Neural cell (in vitro differentiated cells): ENCODE results near the gene ORM1. TPM values are rescaled to one million over a fixed set of nuclear protein-coding genes. Genes with fewer than 3 reads are reported as not detected.
"Not testable (repeated sequence)": the region's sequence is repeated elsewhere in the genome, so short reads cannot be mapped to it uniquely, and the experiment has no call there.

Source experiments
- H2AFZ ChIP-seq: fragments of 200-600, 300-800 bp; sonication (generic), shearing (Covaris generic); 2 replicates; pipeline ENCODE4 v1.6.0; 2014; ENCODE audit warnings: low read depth, mild to moderate bottlenecking, antibody characterized with exemption, low read length, moderate library complexity
- H3F3A ChIP-seq: fragments of 200-600 bp; shearing (Covaris generic); 2 replicates; pipeline ENCODE4 v1.6.1; 2016; ENCODE audit warnings: mild to moderate bottlenecking, moderate library complexity, mixed read lengths, antibody characterized with exemption, low read length; ENCODE audit not compliant: insufficient read depth, poor library complexity, severe bottlenecking
- H3K27ac ChIP-seq: fragments of 200-600, 300-800 bp; sonication (generic), shearing (Covaris generic); 2 replicates; pipeline ENCODE4 v1.5.1; 2014; ENCODE audit warnings: mild to moderate bottlenecking, low read length, moderate library complexity
- H3K27me3 ChIP-seq: fragments of 300-800, 200-600 bp; sonication (generic), shearing (Covaris generic); 2 replicates; pipeline ENCODE4 v1.6.0; 2014; ENCODE audit warnings: mild to moderate bottlenecking, low read depth, low read length, moderate library complexity; ENCODE audit not compliant: insufficient read depth
- H3K36me3 ChIP-seq: fragments of 300-800, 200-600 bp; sonication (generic), shearing (Covaris generic); 2 replicates; pipeline ENCODE4 v1.5.1; 2014; ENCODE audit warnings: mild to moderate bottlenecking, antibody characterized with exemption, low read length, moderate library complexity; ENCODE audit not compliant: insufficient read depth
- H3K4me2 ChIP-seq: fragments of 300-800, 200-600 bp; sonication (generic), shearing (Covaris generic); 2 replicates; pipeline ENCODE4 v1.6.0; 2014; ENCODE audit warnings: mild to moderate bottlenecking, low read length
- H3K4me3 ChIP-seq: fragments of 300-800, 200-600 bp; sonication (generic), shearing (Covaris generic); 2 replicates; pipeline ENCODE4 v1.5.1; 2014; ENCODE audit warnings: mild to moderate bottlenecking, low read length, moderate library complexity
- H3K79me2 ChIP-seq: fragments of 200-600 bp; shearing (Covaris generic); replicated peaks from 2 replicates; pipeline ENCODE4 v1.6.0; 2014; ENCODE audit warnings: mild to moderate bottlenecking, low read length, moderate library complexity; ENCODE audit not compliant: insufficient read depth
- H3K9ac ChIP-seq: fragments of 300-800, 200-600 bp; sonication (generic), shearing (Covaris generic); 2 replicates; pipeline ENCODE4 v1.6.1; 2016; ENCODE audit warnings: mild to moderate bottlenecking, low read length, mixed read lengths
- H3K9me2 ChIP-seq: fragments of 200-600 bp; shearing (Covaris generic); 2 replicates; pipeline ENCODE4 v1.6.1; 2016; ENCODE audit warnings: mild to moderate bottlenecking, low read length, mixed read lengths; ENCODE audit not compliant: insufficient read depth
- H3K9me3 ChIP-seq: fragments of 200-600, 300-800 bp; sonication (generic), shearing (Covaris generic); 2 replicates; pipeline ENCODE4 v1.6.1; 2016; ENCODE audit warnings: mild to moderate bottlenecking, mixed run types, low read length, moderate library complexity, mixed read lengths
- H4K20me1 ChIP-seq: fragments of 200-600 bp; shearing (Covaris generic); 2 replicates; pipeline ENCODE4 v1.6.1; 2016; ENCODE audit warnings: mild to moderate bottlenecking, mixed run types; ENCODE audit not compliant: insufficient read depth
- EP300 ChIP-seq: fragments of 450-650 bp; conservative IDR thresholded peaks from 2 replicates; pipeline ENCODE4 v1.6.1; 2014; ENCODE audit warnings: antibody characterized with exemption, mild to moderate bottlenecking, moderate library complexity; ENCODE audit not compliant: poor library complexity, severe bottlenecking
- EZH2 ChIP-seq: fragments of 200-600, 300-800 bp; shearing (Covaris generic), sonication (generic); IDR thresholded peaks from 2 replicates; pipeline ENCODE4 v1.6.1; 2014; ENCODE audit warnings: antibody characterized with exemption, low read length, borderline replicate concordance, mild to moderate bottlenecking; ENCODE audit not compliant: insufficient read depth, poor library complexity, severe bottlenecking
- MXI1 ChIP-seq: fragments of 450-650 bp; conservative IDR thresholded peaks from 2 replicates; pipeline ENCODE4 v1.6.1; 2014; ENCODE audit warnings: antibody characterized with exemption, mild to moderate bottlenecking; ENCODE audit not compliant: poor library complexity, severe bottlenecking
- POLR2AphosphoS5 ChIP-seq: IDR thresholded peaks from 2 replicates; pipeline ENCODE4 v1.6.1; 2012
- RAD21 ChIP-seq: fragments of 450-650 bp; conservative IDR thresholded peaks from 2 replicates; pipeline ENCODE4 v1.6.1; 2014; ENCODE audit warnings: antibody characterized with exemption, mild to moderate bottlenecking, moderate library complexity
- SMC3 ChIP-seq: fragments of 450-650 bp; conservative IDR thresholded peaks from 2 replicates; pipeline ENCODE4 v1.6.1; 2014; ENCODE audit warnings: antibody characterized with exemption, mild to moderate bottlenecking, moderate library complexity; ENCODE audit not compliant: poor library complexity
- TAF1 ChIP-seq: IDR thresholded peaks from 2 replicates; pipeline ENCODE4 v1.6.1; 2012; ENCODE audit warnings: low read depth
- polyA plus RNA-seq: library from polyadenylated mRNA; depleted of rRNA; stranded (reverse); fragments of >200 nt; gene quantifications from 2 replicates; pipeline ENCODE4 v1.2.3, GENCODE V29; 2014
- TF ChIP-seq, protein P1 (sequence below): fragments of 450-650 bp; IDR thresholded peaks from 2 replicates; pipeline ENCODE4 v1.5.1; 2014; ENCODE audit warnings: antibody characterized with exemption, mild to moderate bottlenecking, moderate library complexity; ENCODE audit not compliant: poor library complexity, severe bottlenecking
- TF ChIP-seq, protein P2 (sequence below): IDR thresholded peaks from 2 replicates; pipeline ENCODE4 v1.6.1; 2012; ENCODE audit warnings: borderline replicate concordance

Gene ORM1
- polyA plus RNA-seq, 1 donor from 2014 or later = not detected

DNA sequence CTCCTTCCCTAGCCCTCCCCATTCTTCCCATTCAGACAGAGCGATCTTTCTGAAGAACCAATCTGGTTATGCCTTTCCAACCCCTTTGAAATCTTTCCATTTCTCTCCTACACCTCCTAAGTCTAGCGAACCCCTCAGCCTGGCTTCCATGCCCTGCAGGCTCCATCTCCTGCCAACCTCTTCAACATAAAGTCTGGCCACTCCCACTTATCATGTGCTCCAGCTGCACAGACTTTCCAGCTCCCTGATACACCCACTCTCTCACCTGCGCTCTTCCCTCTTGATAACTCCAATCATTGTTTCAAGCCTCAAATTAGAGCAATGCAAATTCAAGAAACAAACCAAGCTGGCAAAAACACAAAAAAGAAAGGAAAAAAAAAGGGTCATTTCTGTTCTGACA lies 3.8 kb upstream of the ORM1 start:
- Histone ChIP-seq H3K9me3 (no peaks in the 10 kb centered on the region), H3K79me2 (no peaks in the 10 kb centered on the region), H3K27ac (no peak overlapping the region), H3K9me2 (no peaks in the 10 kb centered on the region), H4K20me1 (no peaks in the 10 kb centered on the region), H3F3A (no peaks in the 10 kb centered on the region), H3K27me3 (no peaks in the 10 kb centered on the region), H3K36me3 (no peaks in the 10 kb centered on the region), H2AFZ (no peak overlapping the region), H3K4me3 (no peak overlapping the region), H3K9ac (no peak overlapping the region), H3K4me2 (no peak overlapping the region)
- no peak for TF ChIP-seq MXI1
- TF ChIP-seq, protein P1, sequence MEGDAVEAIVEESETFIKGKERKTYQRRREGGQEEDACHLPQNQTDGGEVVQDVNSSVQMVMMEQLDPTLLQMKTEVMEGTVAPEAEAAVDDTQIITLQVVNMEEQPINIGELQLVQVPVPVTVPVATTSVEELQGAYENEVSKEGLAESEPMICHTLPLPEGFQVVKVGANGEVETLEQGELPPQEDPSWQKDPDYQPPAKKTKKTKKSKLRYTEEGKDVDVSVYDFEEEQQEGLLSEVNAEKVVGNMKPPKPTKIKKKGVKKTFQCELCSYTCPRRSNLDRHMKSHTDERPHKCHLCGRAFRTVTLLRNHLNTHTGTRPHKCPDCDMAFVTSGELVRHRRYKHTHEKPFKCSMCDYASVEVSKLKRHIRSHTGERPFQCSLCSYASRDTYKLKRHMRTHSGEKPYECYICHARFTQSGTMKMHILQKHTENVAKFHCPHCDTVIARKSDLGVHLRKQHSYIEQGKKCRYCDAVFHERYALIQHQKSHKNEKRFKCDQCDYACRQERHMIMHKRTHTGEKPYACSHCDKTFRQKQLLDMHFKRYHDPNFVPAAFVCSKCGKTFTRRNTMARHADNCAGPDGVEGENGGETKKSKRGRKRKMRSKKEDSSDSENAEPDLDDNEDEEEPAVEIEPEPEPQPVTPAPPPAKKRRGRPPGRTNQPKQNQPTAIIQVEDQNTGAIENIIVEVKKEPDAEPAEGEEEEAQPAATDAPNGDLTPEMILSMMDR = no peak
- TF ChIP-seq SMC3 = no peak
- TF ChIP-seq POLR2AphosphoS5 = no peak
- TF ChIP-seq, protein P2, sequence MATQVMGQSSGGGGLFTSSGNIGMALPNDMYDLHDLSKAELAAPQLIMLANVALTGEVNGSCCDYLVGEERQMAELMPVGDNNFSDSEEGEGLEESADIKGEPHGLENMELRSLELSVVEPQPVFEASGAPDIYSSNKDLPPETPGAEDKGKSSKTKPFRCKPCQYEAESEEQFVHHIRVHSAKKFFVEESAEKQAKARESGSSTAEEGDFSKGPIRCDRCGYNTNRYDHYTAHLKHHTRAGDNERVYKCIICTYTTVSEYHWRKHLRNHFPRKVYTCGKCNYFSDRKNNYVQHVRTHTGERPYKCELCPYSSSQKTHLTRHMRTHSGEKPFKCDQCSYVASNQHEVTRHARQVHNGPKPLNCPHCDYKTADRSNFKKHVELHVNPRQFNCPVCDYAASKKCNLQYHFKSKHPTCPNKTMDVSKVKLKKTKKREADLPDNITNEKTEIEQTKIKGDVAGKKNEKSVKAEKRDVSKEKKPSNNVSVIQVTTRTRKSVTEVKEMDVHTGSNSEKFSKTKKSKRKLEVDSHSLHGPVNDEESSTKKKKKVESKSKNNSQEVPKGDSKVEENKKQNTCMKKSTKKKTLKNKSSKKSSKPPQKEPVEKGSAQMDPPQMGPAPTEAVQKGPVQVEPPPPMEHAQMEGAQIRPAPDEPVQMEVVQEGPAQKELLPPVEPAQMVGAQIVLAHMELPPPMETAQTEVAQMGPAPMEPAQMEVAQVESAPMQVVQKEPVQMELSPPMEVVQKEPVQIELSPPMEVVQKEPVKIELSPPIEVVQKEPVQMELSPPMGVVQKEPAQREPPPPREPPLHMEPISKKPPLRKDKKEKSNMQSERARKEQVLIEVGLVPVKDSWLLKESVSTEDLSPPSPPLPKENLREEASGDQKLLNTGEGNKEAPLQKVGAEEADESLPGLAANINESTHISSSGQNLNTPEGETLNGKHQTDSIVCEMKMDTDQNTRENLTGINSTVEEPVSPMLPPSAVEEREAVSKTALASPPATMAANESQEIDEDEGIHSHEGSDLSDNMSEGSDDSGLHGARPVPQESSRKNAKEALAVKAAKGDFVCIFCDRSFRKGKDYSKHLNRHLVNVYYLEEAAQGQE = no peak
- no peak for TF ChIP-seq RAD21
- no peak for TF ChIP-seq TAF1
- no peak for TF ChIP-seq EP300
- no peak for TF ChIP-seq EZH2

DNA sequence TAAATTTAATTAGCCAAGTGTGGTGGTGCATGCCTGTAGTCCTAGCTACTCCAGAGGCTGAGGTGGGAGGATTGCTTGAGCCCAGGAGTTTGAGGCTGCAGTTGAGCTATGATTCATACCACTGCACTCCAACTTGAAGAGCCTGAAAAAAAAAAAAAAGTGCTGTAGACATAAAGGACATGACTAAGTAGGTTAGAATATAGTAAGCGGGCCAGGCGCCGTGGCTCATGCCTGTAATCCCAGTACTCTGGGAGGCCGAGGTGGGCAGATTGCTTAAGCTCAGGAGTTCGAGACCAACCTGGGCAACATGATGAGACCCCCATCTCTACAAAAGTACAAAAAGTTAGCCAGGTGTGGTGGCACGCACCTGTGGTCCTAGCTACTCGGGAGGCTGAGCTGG lies 2.2 kb upstream of the ORM1 start:
- not testable (repeated sequence) for H3K27me3 ChIP-seq, H4K20me1 ChIP-seq, H3K9ac ChIP-seq, H3K9me2 ChIP-seq, H3K4me2 ChIP-seq, H3K36me3 ChIP-seq, H3K9me3 ChIP-seq, H2AFZ ChIP-seq, H3K79me2 ChIP-seq, H3K4me3 ChIP-seq, H3F3A ChIP-seq, H3K27ac ChIP-seq

DNA sequence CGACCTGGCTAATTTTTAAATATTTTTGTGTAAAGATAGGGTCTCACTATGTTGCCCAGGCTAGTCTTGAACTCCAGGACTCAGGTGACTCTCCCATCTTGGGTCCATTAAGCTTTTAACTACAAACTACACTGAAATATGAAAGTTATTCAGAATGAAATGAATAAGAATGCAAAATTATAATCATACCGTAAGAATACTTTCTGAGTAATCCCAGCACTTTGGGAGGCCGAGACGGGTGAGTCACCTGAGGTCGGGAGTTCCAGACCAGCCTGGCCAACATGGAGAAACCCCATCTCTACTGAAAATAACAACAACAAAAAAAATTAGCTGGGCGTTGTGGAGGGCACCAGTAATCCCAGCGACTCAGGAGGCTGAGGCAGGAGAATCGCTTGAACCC lies 1.1 kb upstream of the ORM1 start:
- Histone ChIP-seq H3K27ac (no peak overlapping the region), H3K9me3 (no peaks in the 10 kb centered on the region), H3K9ac (no peak overlapping the region), H3K4me3 (no peak overlapping the region), H3K9me2 (no peaks in the 10 kb centered on the region), H4K20me1 (no peaks in the 10 kb centered on the region), H3K36me3 (no peaks in the 10 kb centered on the region), H3K79me2 (no peaks in the 10 kb centered on the region), H3K27me3 (no peaks in the 10 kb centered on the region), H3F3A (no peaks in the 10 kb centered on the region), H3K4me2 (no peak overlapping the region), H2AFZ (no peak overlapping the region)
- TF ChIP-seq MXI1 (no peak), EZH2 (no peak), POLR2AphosphoS5 (no peak), EP300 (no peak), RAD21 (no peak), TAF1 (no peak), SMC3 (no peak)
- TF ChIP-seq, protein P1 = no peak
- TF ChIP-seq, protein P2 = no peak
